GM21576 (cell line): ENCODE measurements around the gene UBTF.
A peak's percentile ranks its signal among the peaks of the same experiment; 100 is the strongest.

Experiments used
- ATAC-seq: cut with Tn5 transposase; IDR thresholded peaks from one replicate; pipeline ENCODE4 v1.9.1; 2021; ENCODE audit warnings: mild to moderate bottlenecking, moderate library complexity; ENCODE audit not compliant: unreplicated experiment

Gene UBTF

DNA sequence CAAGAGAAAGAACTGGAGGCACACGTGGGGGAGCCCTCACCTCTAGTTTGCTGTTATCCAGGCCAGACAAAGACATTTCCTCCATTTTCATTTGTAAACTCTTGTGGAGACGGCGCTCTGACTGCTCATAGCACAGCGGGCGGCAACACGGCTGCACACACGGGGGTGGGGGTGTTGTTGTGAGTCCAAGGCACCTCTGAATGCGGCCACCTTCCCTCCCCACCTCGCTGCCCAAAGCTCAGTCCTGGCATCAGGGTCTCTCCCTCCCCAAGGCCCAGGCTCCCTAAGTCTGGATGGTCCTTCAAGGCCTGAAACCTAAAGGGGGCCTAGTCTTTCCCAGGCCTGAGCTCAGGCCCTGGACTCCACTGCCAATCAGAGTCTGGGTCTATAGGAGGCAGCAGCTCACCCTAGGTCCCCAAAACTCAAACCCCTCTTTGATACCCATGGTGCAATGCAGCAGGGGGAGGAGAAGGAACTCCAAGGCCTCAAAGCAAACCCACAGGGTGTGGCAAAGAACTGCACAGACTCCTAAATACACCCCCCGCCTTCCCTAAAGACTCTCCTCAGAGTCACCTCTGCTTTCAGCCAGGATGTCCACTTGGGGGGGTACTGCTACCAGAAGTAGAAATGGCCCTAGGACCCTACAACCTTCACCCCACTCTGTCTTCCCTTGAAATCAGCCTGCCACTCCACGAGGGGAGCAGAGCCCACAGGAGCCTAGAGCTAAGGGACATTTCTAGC lies 21.3 kb downstream of the UBTF start:
- ATAC-seq: no peak

DNA sequence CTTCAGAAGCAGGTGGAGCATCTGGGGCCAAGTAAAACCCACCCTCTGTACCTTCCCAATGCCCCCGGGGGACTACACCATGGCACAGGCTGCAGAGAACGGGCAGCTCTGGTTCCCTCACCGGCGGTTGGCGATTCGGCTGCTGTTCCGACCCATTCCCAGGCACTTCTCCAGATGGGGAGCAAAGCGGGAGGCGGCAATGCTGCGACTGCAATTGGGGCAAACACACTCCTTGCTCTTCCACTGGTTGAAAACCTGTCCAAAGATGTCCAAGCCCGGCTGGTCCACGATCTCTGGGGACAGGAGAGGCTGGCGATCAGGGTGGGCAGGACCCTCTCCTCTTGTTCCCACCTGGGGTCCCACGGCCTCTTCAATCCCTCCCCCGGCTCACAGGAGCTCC lies 22.4 kb downstream of the UBTF start:
- no peak for ATAC-seq

DNA sequence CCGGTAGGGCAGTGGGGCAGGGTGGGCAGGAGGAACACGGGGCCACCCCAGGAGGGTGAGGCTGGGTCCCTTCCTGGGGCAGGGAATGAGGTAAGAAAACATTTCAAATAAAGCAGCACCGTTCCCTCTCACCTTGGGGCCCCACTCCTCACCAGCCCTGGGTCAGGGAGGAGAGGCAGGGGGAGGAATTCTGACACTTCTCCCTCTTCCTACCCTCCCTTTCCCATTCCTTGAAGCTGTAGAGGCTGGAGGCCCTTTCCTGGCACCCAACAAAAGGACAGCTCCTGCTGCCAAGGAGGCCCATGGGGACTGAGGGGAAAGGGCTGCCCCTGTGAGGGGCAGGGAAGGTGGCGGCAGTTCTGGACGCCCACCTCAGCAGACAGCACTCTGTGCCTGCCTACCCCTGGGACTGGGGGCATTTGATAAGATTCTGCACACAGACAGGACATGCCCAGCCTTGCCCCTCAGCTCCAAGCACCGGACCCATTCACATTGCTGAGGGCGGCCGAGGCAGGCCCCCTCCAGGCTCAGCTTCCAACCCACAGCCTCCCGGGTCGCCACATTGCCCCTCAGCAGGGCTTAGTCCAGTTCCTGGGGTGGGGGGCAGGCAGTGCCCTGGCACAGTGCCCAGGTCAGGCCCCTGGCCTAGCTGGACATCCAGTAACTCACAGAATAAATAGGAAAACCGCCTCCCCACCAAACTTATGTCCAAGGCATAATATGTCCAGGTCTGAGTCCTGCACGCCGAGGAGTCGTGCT lies 26.0 kb downstream of the UBTF start:
- no peak for ATAC-seq

DNA sequence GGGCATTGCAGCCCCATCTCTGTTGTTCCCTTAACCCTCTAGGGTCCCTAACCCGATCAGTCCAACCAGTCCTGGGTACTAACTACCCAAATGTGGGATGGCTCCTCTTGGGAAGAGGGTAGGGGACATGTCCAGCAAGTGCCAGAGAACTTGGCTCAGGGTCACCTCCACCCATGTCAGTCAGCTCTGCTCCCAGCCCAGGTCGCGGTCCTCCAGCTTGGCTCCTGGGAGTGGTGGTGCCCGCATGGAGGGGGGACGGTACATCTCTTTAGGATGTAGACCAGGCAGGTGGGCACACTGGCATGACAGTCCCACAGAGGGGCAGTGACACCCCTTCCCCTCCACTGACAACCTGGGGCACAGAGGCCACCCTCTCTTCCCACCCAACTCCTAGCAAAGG lies 26.7 kb downstream of the UBTF start:
- no peak for ATAC-seq

DNA sequence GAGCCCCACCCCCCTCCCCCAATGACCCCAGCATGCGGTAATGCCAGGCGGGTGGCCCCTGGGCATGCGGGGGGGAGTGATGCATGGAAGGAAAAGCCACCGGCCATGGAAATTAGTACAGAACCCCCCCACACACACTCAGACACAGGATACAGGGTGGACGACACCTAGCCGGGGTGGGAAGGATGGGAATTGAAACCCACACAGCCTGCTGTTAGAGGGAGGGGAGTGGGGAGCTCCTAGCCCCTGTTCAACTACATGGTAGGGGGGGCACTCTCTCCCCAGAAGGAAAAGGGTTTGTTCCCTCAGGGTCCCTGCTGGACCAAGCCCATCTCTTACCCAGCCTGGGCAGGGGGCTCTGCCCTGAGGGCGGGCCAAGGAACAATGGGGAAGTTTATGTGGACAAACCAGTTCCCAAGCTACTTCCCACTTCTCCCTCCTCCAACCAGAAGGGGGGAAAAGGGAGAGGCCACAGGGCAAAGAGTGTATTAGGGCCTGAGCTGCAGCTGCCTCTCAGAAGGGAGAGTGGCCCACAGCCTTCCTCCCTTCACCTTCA lies 27.5 kb downstream of the UBTF start:
- ATAC-seq: no peak

DNA sequence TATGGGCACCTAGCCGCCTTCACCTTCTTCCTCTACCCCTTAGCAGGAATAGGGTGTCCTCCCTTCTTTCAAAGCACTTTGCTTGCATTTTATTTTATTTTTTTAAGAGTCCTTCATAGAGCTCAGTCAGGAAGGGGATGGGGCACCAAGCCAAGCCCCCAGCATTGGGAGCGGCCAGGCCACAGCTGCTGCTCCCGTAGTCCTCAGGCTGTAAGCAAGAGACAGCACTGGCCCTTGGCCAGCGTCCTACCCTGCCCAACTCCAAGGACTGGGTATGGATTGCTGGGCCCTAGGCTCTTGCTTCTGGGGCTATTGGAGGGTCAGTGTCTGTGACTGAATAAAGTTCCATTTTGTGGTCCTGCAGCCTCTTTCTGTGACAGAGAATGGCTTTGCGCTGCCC lies 28.1 kb downstream of the UBTF start:
- ATAC-seq: no peak

DNA sequence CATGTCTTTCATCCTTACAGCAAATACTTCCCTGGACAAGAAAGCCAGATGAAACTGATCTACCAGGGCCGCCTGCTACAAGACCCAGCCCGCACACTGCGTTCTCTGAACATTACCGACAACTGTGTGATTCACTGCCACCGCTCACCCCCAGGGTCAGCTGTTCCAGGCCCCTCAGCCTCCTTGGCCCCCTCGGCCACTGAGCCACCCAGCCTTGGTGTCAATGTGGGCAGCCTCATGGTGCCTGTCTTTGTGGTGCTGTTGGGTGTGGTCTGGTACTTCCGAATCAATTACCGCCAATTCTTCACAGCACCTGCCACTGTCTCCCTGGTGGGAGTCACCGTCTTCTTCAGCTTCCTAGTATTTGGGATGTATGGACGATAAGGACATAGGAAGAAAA lies 29.0 kb downstream of the UBTF start:
- no peak for ATAC-seq

DNA sequence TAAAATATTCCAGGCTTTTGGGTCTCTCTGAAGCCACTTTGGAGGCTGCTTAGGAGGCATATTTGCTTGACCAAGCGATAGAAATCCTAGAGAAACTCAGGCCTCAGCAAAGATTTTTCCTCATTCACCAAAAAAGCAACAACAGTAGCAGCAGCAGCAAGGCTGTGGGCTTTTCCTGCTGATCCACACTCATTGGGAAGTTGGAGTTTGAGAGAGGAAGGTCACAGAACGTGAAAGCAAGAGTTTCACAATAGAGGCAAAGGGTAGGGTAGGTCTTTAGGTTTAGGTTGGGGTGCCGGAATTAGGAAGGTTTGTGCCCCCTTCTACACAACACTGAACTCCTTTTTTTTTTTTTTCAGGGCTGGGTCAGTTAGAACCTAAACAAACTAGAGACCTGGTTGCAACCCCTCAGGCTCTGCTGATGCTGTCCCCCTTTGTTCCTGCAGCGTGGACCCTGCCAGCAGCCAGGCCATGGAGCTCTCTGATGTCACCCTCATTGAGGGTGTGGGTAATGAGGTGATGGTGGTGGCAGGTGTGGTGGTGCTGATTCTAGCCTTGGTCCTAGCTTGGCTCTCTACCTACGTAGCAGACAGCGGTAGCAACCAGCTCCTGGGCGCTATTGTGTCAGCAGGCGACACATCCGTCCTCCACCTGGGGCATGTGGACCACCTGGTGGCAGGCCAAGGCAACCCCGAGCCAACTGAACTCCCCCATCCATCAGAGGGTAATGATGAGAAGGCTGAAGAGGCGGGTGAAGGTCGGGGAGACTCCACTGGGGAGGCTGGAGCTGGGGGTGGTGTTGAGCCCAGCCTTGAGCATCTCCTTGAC lies 30.7 kb downstream of the UBTF start:
- no peak for ATAC-seq

DNA sequence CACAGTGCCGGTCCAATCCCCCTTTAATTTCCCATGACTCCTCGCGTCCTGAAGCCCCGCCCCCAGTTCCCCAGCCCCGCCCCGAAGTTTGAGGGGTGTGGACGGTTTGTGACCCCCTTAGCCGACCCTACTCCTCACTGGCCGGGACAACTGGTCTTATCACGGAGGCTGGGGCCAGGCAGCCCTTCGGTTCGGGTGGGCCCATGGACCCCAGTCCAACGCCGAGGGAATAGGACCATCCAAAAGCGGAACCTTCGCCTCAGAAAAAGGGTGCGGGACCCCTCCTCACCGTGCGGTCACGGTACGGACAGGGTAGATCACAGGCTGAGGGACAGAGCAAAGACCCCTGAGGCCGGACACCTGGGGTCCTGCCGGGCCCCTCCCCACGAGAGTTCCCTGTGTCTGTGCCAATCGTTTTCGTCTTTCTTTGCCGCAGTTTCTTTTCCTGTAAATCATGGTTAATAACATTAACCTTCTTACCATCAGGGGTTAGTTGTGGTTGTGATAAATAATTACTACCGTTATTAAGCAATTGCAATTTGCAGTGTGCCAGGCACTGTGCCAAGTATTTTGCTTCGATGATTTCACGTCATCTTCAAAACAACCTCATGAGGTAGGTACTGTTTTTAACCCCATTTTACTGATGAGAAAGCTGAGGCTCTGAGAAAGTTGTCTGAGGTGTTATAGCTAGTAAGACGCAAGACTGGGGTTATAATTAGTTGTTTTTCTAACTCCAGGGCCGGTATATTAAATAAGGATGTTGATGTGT lies 32.2 kb downstream of the UBTF start:
- ATAC-seq: peak; percentile 34

DNA sequence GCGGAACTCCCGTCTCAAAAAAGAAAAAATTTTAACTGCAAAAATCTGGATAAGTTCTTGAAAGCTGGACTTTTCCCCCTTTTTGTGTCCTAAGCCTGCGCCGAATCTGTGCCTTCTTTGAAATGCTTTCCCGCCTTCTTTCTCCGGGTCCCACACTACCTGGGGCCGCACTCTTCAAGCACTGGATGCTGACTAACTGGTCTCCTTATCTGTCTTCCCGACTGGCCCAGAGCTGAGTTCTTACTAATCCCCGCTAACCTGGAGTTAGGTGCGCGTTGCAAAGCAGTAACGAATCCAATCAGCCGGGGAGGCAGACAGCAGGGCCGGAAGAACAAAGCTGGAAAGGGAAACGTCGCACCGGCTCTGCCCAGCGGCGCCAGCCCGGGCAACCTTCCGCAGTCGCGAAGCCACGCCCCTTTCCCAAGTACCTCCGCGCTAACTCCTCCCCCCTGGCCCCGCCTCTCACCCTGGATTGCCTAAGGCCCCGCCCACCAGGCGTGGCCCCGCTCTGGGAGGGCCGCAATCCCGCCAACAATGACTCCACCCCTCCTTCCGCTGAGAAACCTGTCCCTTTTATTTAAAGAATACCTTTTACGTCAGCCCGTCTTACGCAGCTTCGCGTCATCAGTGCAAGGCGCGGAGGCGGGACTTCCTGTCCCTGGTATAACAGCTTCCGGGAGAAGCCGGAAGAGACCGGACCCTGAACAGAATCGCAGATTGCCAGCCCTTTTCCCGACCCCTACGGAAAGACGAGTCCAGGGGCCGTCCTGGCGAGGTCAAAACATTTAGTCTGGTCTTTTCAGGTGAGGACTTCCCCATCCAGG lies 33.0 kb downstream of the UBTF start, which contains the start of gene TMUB2:
Gene TMUB2, plus strand, starts transcription at position 666 of the 824 bp plus-strand sequence. CDS start 737 bp downstream, outside the sequence.
- ATAC-seq: peak; percentile 78

DNA sequence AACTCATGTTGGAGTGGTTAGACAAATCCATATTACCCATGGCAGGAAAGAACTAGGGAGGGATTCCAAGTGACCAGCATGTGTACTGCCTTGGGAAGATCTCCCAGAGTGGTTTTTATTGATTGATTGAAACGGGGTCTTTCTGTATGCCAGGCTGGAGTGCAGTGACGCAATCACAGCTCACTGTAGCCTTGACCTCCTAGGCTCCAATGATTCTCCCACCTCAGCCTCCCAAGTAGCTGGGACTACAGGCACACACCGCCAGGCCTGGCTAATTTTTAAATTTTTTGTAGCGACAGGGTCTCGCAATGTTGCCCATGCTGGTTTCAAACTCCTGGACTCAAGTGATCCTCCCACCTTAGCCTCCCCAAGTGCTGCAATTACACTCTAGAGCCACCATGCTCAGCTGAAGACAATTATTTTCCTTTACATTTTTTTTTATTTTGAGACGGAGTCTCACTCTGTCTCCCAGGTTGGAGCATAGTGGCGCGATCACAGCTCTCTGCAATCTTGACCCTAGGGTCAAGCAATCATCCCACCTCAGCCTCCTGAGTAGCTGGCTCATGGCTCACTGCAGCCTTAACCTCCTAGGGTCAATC lies 35.2 kb downstream of the UBTF start:
- ATAC-seq: no peak

DNA sequence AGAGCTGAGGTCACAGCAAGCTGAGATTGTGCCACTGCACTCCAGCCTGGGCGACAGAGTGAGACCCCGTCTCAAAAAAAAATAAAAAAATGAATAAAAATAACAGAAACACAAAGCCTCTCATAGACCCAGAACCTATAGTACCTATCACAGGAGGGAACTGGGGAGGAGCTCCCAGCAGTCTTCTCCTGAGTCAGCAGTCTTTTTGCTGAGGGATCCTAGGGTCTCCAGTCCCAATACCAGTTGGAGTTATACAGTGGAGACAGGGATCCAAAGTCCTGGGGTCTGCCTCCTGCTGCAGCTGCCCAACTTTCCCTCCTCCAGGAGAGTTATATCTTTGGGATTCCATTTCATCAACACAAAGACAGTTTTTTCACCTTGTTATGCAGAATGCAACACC lies 36.5 kb downstream of the UBTF start:
- no peak for ATAC-seq

DNA sequence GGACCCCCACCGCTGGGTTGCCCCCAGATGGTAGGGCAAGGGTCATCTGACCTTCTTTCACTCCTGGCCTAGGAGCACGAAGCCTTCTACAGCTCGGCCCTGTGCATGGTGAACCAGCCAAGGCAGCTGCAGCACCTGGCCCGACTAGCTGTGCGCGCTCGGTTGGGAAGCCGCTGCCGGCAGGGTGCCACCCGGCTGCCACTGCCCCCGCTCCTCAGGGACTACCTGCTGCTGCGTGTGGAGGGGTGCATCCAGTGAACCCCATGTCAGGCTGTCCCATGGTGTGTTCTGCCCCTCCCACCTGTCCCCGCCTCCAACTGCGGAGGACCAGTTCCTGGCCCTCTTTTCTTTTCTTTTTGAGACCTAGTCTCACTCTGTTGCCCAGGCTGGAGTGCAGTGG lies 41.3 kb downstream of the UBTF start:
- ATAC-seq: no peak

DNA sequence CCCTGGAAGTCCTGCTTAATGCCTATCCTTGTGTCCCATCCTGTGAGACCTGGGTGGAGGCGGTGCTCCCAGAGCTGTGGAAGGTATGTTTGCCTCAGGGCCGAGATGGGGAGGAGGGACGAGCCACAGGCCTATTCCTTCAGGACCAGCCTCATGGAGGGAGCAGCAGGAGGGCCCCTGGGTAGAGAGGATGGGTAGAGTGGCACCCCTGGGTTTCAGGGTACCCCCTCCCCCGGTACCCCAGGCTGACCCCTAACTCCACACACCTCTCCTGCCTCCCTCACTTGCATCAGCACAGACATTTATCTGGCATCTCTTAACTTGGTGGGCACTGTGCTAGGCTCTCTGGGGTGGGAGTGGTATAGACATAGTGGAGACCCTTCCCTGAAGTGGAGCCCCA lies 41.8 kb downstream of the UBTF start:
- ATAC-seq: no peak

DNA sequence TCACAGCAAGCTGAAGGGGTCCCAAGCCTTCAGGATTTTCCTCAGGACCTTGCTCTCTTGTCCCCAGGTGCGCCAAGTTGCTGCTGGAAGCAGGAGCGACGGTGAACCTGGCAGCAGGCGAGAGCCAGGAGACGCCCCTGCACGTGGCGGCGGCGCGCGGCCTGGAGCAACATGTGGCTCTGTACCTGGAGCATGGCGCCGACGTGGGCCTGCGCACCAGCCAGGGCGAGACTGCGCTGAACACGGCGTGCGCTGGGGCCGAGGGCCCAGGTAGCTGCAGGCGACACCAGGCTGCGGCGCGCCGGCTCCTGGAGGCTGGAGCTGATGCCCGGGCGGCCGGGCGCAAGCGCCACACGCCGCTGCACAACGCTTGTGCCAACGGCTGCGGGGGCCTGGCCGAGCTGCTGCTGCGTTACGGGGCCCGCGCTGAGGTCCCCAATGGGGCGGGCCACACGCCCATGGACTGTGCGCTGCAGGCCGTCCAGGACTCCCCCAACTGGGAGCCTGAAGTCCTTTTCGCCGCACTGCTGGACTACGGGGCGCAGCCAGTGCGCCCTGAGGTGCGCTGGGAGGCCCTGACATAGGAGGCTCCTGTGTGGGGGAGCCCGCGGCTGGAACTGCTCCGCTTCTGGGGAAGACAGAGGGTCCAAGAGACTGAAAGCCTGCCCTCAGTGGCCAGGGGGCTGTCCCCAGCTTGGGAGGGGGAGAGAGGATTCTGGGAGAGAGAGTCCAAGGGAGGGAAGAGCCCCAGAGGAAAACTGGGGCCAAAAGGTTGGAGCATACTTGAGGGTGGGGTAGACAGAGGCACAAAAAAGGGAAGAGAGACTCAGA lies 42.6 kb downstream of the UBTF start:
- ATAC-seq: no peak

DNA sequence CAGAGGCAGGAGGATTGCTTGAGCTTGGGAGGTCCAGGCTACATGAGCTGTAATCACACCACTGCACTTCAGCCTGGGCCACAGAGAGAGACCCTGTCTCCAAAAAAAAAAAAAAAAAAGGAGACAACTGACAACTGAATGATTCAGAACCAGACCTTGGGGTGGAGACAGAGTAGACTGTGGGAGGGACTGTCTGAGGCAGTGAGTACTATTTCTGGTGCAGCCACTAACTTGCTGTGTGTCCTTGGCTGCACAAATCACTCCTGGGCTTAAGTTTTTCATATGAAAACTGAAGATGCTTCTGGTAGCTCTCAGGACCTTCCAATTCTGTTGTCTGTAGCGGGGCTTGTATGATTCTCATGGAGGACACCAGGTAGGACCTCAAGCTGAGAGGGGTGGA lies 43.2 kb downstream of the UBTF start:
- ATAC-seq: no peak

DNA sequence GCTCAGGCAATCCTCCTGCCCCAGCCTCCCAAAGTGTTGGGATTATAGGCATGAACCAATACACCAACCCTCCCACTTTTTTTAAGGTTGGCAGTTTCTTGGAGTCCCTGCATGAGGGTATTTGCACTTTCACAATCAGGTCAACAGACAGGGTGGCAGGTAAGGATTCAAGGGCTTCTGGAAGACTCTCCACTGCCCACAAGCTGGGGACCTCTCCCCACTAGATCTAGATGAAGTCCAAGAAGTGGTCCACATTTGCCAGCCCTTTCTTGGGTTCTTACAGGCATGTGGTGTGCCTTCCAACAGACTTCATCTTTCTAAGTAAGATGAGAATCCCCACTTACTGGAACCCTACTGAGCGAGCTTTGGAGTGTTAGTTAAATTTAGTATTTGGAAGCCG lies 45.0 kb downstream of the UBTF start:
- ATAC-seq: no peak

DNA sequence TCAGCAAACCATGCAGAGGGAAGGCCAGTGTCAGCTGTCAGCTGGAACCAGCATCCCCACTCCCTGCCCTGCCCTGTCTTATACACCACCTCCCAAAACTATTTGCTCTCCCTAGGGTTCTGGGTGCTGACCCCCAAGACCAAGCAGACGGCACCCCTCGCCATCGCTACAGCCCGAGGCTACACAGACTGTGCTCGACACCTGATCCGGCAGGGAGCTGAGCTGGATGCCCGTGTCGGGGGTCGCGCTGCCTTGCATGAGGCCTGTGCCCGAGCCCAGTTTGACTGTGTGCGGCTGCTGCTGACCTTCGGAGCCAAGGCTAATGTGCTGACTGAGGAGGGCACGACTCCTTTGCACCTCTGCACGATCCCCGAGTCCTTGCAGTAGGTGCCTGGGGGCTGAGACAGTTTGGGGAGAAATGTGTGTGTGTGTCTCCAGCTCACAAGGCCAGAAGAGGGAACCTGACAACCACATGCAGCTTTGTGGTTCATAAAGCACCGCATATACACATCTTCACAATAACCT lies 47.5 kb downstream of the UBTF start:
- ATAC-seq: no peak
